GM23338 (cell line): ENCODE data around the gene FOXP2. TPM values are rescaled to one million over a fixed set of nuclear protein-coding genes. Genes with fewer than 3 reads are reported as not detected.

Experiments used
- ATAC-seq: fragments of 200-7000 bp; cut with Tn5 transposase; 3 replicates; pipeline ENCODE4 v1.9.1; 2020
- DNase-seq: peaks from one replicate; pipeline ENCODE4 v3.0.0-alpha.2; 2015; ENCODE audit warnings: low spot score
- H2AFZ ChIP-seq: fragments of 200-600 bp; sonication (generic); 2 replicates; pipeline ENCODE4 v1.8.0; 2016; ENCODE audit warnings: antibody characterized with exemption, mild to moderate bottlenecking, moderate library complexity
- H3F3A ChIP-seq: fragments of 200-600 bp; sonication (generic); replicated peaks from 2 replicates; pipeline ENCODE4 v1.8.0; 2017; ENCODE audit warnings: antibody characterized with exemption, mixed run types, low read depth
- H3K27ac ChIP-seq: fragments of 200-600 bp; sonication (generic); 2 replicates; pipeline ENCODE4 v1.6.1; 2016; ENCODE audit warnings: low read depth
- H3K27me3 ChIP-seq: fragments of 200-600 bp; sonication (generic); 2 replicates; pipeline ENCODE4 v1.8.0; 2016; ENCODE audit warnings: mild to moderate bottlenecking, mixed run types, moderate library complexity; ENCODE audit not compliant: insufficient read depth
- H3K36me3 ChIP-seq: fragments of 200-600 bp; sonication (generic); 2 replicates; pipeline ENCODE4 v1.8.0; 2016; ENCODE audit warnings: mild to moderate bottlenecking; ENCODE audit not compliant: insufficient read depth
- H3K4me1 ChIP-seq: fragments of 200-600 bp; sonication (generic); 2 replicates; pipeline ENCODE4 v1.8.0; 2016; ENCODE audit warnings: mild to moderate bottlenecking, moderate library complexity; ENCODE audit not compliant: insufficient read depth
- H3K4me2 ChIP-seq: fragments of 200-600 bp; sonication (generic); 2 replicates; pipeline ENCODE4 v1.7.1; 2017; ENCODE audit warnings: mixed run types
- H3K4me3 ChIP-seq: fragments of 200-600 bp; sonication (generic); 2 replicates; pipeline ENCODE4 v1.6.1; 2016; ENCODE audit warnings: mixed run types
- H3K79me2 ChIP-seq: fragments of 200-600 bp; sonication (generic); replicated peaks from 2 replicates; pipeline ENCODE4 v1.8.0; 2017; ENCODE audit warnings: mild to moderate bottlenecking; ENCODE audit not compliant: insufficient read depth
- H3K9me2 ChIP-seq: fragments of 200-600 bp; sonication (generic); 2 replicates; pipeline ENCODE4 v1.8.0; 2017; ENCODE audit not compliant: insufficient read depth
- H4K20me1 ChIP-seq: fragments of 200-600 bp; sonication (generic); replicated peaks from 2 replicates; pipeline ENCODE4 v1.8.0; 2017; ENCODE audit warnings: mild to moderate bottlenecking; ENCODE audit not compliant: insufficient read depth
- H3K27ac Mint-ChIP-seq: 2 replicates; pipeline ENCODE4 v1.8.0; 2020; ENCODE audit warnings: inconsistent platforms, mild to moderate bottlenecking, moderate library complexity, mixed read lengths
- H3K27me3 Mint-ChIP-seq: 3 replicates; pipeline ENCODE4 v1.8.0; 2022; ENCODE audit warnings: low read depth, mild to moderate bottlenecking, moderate library complexity, mixed read lengths, inconsistent platforms; ENCODE audit not compliant: insufficient read depth, poor library complexity
- H3K36me3 Mint-ChIP-seq: 3 replicates; pipeline ENCODE4 v1.8.0; 2021; ENCODE audit warnings: low read depth, mild to moderate bottlenecking, inconsistent platforms, moderate library complexity, mixed read lengths
- H3K4me1 Mint-ChIP-seq: 3 replicates; pipeline ENCODE4 v1.8.0; 2020; ENCODE audit warnings: mild to moderate bottlenecking, inconsistent platforms, mixed read lengths
- H3K4me3 Mint-ChIP-seq: 3 replicates; pipeline ENCODE4 v1.8.0; 2021; ENCODE audit warnings: moderate library complexity, mild to moderate bottlenecking, inconsistent platforms, mixed read lengths
- H3K9me3 Mint-ChIP-seq: 3 replicates; pipeline ENCODE4 v1.8.0; 2020; ENCODE audit warnings: moderate library complexity, mild to moderate bottlenecking, inconsistent platforms, mixed read lengths
- CREB1 ChIP-seq: fragments of 250-450 bp; sonication (Bioruptor Pico); IDR thresholded peaks from 2 replicates; pipeline ENCODE4 v1.5.0; 2020; ENCODE audit warnings: low read depth, mild to moderate bottlenecking, moderate library complexity
- CTCF ChIP-seq, 2 experiments: fragments of 200-600 bp in 1 of 2; sonication (generic) in 1 of 2; conservative IDR thresholded peaks; 2 replicates each; pipeline versions ENCODE4 v1.5.1 to v1.6.1; 2016 to 2017; ENCODE audit warnings: antibody characterized with exemption in 2 of 2, low read depth in 2 of 2, mild to moderate bottlenecking in 2 of 2, moderate library complexity in 1 of 2
- ETS1 ChIP-seq: IDR thresholded peaks from 2 replicates; pipeline ENCODE4 v1.6.1; 2016; ENCODE audit warnings: antibody characterized with exemption
- EZH2phosphoT487 ChIP-seq: fragments of 200-600 bp; sonication (generic); IDR thresholded peaks from one replicate; pipeline ENCODE4 v1.8.1; 2018; ENCODE audit warnings: antibody characterized with exemption; ENCODE audit not compliant: unreplicated experiment
- JUNB ChIP-seq: IDR thresholded peaks from one replicate; pipeline ENCODE4 v1.6.1; 2016; ENCODE audit warnings: antibody characterized with exemption; ENCODE audit not compliant: unreplicated experiment
- NANOG ChIP-seq: IDR thresholded peaks from 2 replicates; pipeline ENCODE4 v1.6.1; 2016; ENCODE audit warnings: antibody characterized with exemption, borderline replicate concordance
- POLR2AphosphoS5 ChIP-seq: IDR thresholded peaks from 2 replicates; pipeline ENCODE4 v1.6.1; 2016; ENCODE audit warnings: antibody characterized with exemption, low read depth
- REST ChIP-seq: IDR thresholded peaks from one replicate; pipeline ENCODE4 v1.6.1; 2018; ENCODE audit warnings: antibody characterized with exemption; ENCODE audit not compliant: unreplicated experiment
- STAT1 ChIP-seq: IDR thresholded peaks from one replicate; pipeline ENCODE4 v1.6.1; 2016; ENCODE audit warnings: antibody characterized with exemption; ENCODE audit not compliant: unreplicated experiment
- ZNF114 ChIP-seq: fragments of 250-450 bp; sonication (Bioruptor Pico); IDR thresholded peaks from 2 replicates; pipeline ENCODE4 v1.5.0; 2020; ENCODE audit warnings: mild to moderate bottlenecking, moderate library complexity
- ZNF331 ChIP-seq: fragments of 250-450 bp; sonication (Bioruptor Pico); IDR thresholded peaks from 2 replicates; pipeline ENCODE4 v1.5.0; 2020; ENCODE audit warnings: low read depth, mild to moderate bottlenecking, moderate library complexity
- ZNF462 ChIP-seq: fragments of 250-450 bp; sonication (Bioruptor Pico); IDR thresholded peaks from 2 replicates; pipeline ENCODE4 v1.5.0; 2020; ENCODE audit warnings: mild to moderate bottlenecking, moderate library complexity
- polyA plus RNA-seq: library from polyadenylated mRNA; unstranded; fragments of >200 nt; fragmentation: Nextera tagmentation; extraction: Ambion mirVana; gene quantifications from 2 replicates; pipeline ENCODE4 v1.2.1, GENCODE V29; 2016
- total RNA-seq: library from RNA; depleted of rRNA; stranded (reverse); fragments of >200 nt; shearing (Covaris generic); gene quantifications from 2 replicates; pipeline ENCODE4 v1.2.3, GENCODE V29; 2014

Gene FOXP2
- total and polyA plus RNA-seq, 2 experiments from 2014 or later, result 0.03 to 0.24 TPM

GRCh38 chr7:114402876-114403635, 11.6 kb upstream of the FOXP2 start:
- Histone ChIP-seq H3K36me3 (no peaks in the 10 kb centered on the region), H3K4me1 (no peaks in the 10 kb centered on the region), H3K27me3 (no peaks in the 10 kb centered on the region), H4K20me1 (no peaks in the 10 kb centered on the region), H3K9me2 (no peaks in the 10 kb centered on the region), H3K4me2 (no peak overlapping the region), H3K27ac (no peak overlapping the region), H3K4me3 (no peak overlapping the region), H2AFZ (no peak overlapping the region), H3F3A (no peaks in the 10 kb centered on the region), H3K79me2 (no peaks in the 10 kb centered on the region)
- Mint-ChIP-seq H3K9me3 (no peaks in the 10 kb centered on the region), H3K27ac (no peak overlapping the region), H3K4me1 (no peaks in the 10 kb centered on the region), H3K36me3 (no peaks in the 10 kb centered on the region), H3K27me3 (no peaks in the 10 kb centered on the region), H3K4me3 (no peak overlapping the region)
- DNase-seq, result no peak
- TF ChIP-seq ZNF462 (CRISPR knock-in tag), result no peak
- no peak for TF ChIP-seq POLR2AphosphoS5
- TF ChIP-seq NANOG, result no peak
- no peak for TF ChIP-seq CREB1
- no peak for TF ChIP-seq REST
- no peak for TF ChIP-seq CTCF (conservative IDR thresholded peaks at IDR 0.05; ENCODE audit: low read depth in 2 of 2)
- no peak for TF ChIP-seq ZNF331 (CRISPR knock-in tag)
- no peak for TF ChIP-seq JUNB
- no peak for TF ChIP-seq ETS1
- no peak for TF ChIP-seq EZH2phosphoT487
- TF ChIP-seq ZNF114 (CRISPR knock-in tag), result no peak
- TF ChIP-seq STAT1, result no peak
- ATAC-seq, result no peak
